Natural killer cell (primary cell): ENCODE data around the gene MAN1A1. TPM values are rescaled to one million over a fixed set of nuclear protein-coding genes. Genes with fewer than 3 reads are reported as not detected.

Experiments
- ATAC-seq, 3 donors: fragments of 150-1000 bp in 2 of 3; fragments of 200-7000 bp in 1 of 3; cut with Tn5 transposase; 1 replicate in 1 of 3; 2 replicates in 2 of 3; pipeline ENCODE4 v1.10.0; 2021; ENCODE audit warnings: mild to moderate bottlenecking in 2 of 3, moderate library complexity in 2 of 3
- DNase-seq, 2 donors: peaks; one replicate each; pipeline versions ENCODE4 v3.0.0 to v3.0.0-alpha.2; 2013 to 2021; ENCODE audit warnings: mixed read lengths in 1 of 2
- H3K27ac ChIP-seq: one replicate; pipeline ENCODE4 v1.5.1; 2013; ENCODE audit warnings: mild to moderate bottlenecking, low read length
- H3K27me3 ChIP-seq: one replicate; pipeline ENCODE4 v1.6.1; 2013; ENCODE audit warnings: low read length; ENCODE audit not compliant: control insufficient read depth, insufficient read depth
- H3K36me3 ChIP-seq: one replicate; pipeline ENCODE4 v1.6.1; 2013; ENCODE audit warnings: low read length; ENCODE audit not compliant: control insufficient read depth, insufficient read depth
- H3K4me1 ChIP-seq: one replicate; pipeline ENCODE4 v1.6.1; 2013; ENCODE audit warnings: low read length; ENCODE audit not compliant: control insufficient read depth, insufficient read depth
- H3K4me3 ChIP-seq: one replicate; pipeline ENCODE4 v1.5.1; 2013; ENCODE audit warnings: low read length
- H3K9me3 ChIP-seq: one replicate; pipeline ENCODE4 v1.6.1; 2013; ENCODE audit warnings: low read length; ENCODE audit not compliant: control insufficient read depth, insufficient read depth
- H3K27ac Mint-ChIP-seq, 2 donors: one replicate each; pipeline ENCODE4 v1.8.0; 2022; ENCODE audit warnings: mild to moderate bottlenecking in 2 of 2, mixed read lengths in 2 of 2, moderate library complexity in 1 of 2
- H3K27me3 Mint-ChIP-seq, 2 donors: one replicate each; pipeline ENCODE4 v1.8.0; 2022; ENCODE audit warnings: low read depth in 2 of 2, mixed read lengths in 2 of 2
- H3K36me3 Mint-ChIP-seq: one replicate; pipeline ENCODE4 v1.8.0; 2022; ENCODE audit warnings: mixed read lengths
- H3K4me1 Mint-ChIP-seq, 2 donors: one replicate each; pipeline ENCODE4 v1.8.0; 2022; ENCODE audit warnings: mixed read lengths in 2 of 2
- H3K4me3 Mint-ChIP-seq: one replicate; pipeline ENCODE4 v1.8.0; 2022; ENCODE audit warnings: mild to moderate bottlenecking, moderate library complexity, mixed read lengths
- H3K9me3 Mint-ChIP-seq, 2 donors: one replicate each; pipeline ENCODE4 v1.8.0; 2022; ENCODE audit warnings: mixed read lengths in 2 of 2
- CTCF ChIP-seq: fragments of 200-600 bp; IDR thresholded peaks from one replicate; pipeline ENCODE4 v1.8.0; 2022; ENCODE audit warnings: antibody characterized with exemption
- WGBS: methylation state at CpG from one replicate; pipeline ENCODE4 v1.1.7; 2013; ENCODE audit warnings: missing lambda C conversion rate; ENCODE audit not compliant: insufficient coverage; 5-methylcytosine and 5-hydroxymethylcytosine counted together
- intact Hi-C: fragments of 100-400 bp; cut with micrococcal nuclease; formaldehyde crosslinking; loops from one replicate; pipeline ENCODE4 v1.14.2; 2022
- total RNA-seq, 4 donors: library from RNA; stranded (reverse); fragments of 120-200 nt in 1 of 4; gene quantifications; one replicate each; pipeline versions ENCODE4 v1.2.3 to v1.2.4, GENCODE V29; 2013 to 2022

Gene MAN1A1
- 10 to 100 TPM; 45.6 to 54.6 (median 53.6) TPM for total RNA-seq
- 77.4 TPM for total RNA-seq (2013)

GRCh38 chr6:119349361-119350201 lies at the start of gene MAN1A1:
TSS of gene MAN1A1 (minus strand) at chr6:119349761. CDS start at chr6:119349065, 696 bp downstream.
- Mint-ChIP-seq H3K27ac (peak within 1 kb of the TSS; percentile 88 to 94), H3K27me3 (no peaks in the 10 kb centered on the region), H3K9me3 (no peaks in the 10 kb centered on the region), H3K4me1 (peaks cover 46 to 47% of the 10 kb centered on the region in 2 donors), H3K4me3 (peak within 1 kb of the TSS; percentile 93), H3K36me3 (no peaks in the 10 kb centered on the region)
- DNase-seq (peak; percentile 93 to 94), ATAC-seq (peak; percentile 85 to 96 (median 90))
- under 1% methylated on average over 103 of the region's 103 CpGs for WGBS
- no peaks in the 10 kb centered on the region for H3K27me3 ChIP-seq
- H3K27ac ChIP-seq, result peak within 1 kb of the TSS; percentile 91
- H3K4me3 ChIP-seq, result peak within 1 kb of the TSS; percentile 80
- intact Hi-C loops, result loop anchor here (5.0 kb wide), 1 partner anchor 457 kb away; the partner anchor contains the start of gene ASF1A
- no peak for TF ChIP-seq CTCF
- H3K36me3 ChIP-seq, result no peaks in the 10 kb centered on the region
- peaks cover 12% of the 10 kb centered on the region for H3K4me1 ChIP-seq
- no peaks in the 10 kb centered on the region for H3K9me3 ChIP-seq

DNA sequence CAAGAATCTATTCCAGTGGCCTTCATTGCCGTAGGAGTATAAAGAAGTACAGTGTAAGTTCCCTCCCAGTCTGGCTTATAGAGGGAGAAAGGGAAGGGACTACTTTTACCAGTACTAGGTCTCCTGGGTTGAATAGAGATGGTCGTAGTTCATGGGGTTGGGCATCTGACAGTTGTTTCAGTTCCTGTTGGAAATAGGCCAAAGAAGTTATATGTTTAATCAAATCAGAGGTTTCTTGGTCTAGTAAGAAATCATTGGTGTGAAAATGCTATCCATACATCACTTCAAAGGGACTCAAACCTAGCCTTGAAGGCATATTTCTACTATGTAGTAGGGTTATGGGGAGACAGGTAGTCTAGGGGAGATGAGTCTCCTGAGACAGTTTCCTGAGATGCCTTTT lies 45.6 kb upstream of the MAN1A1 start:
- Histone ChIP-seq H3K4me1 (no peaks in the 10 kb centered on the region), H3K27ac (no peak overlapping the region), H3K36me3 (no peaks in the 10 kb centered on the region), H3K4me3 (no peak overlapping the region), H3K9me3 (no peaks in the 10 kb centered on the region), H3K27me3 (no peaks in the 10 kb centered on the region)
- no peaks in the 10 kb centered on the region for H3K27me3 Mint-ChIP-seq
- no peak overlapping the region for H3K27ac Mint-ChIP-seq
- ATAC-seq (no peak), DNase-seq (no peak)
- H3K9me3 Mint-ChIP-seq, result peaks cover 0 to 4% of the 10 kb centered on the region in 2 donors
- WGBS, result 74% methylated on average over 2 of the region's 2 CpGs
- no peak overlapping the region for H3K4me3 Mint-ChIP-seq
- intact Hi-C loops, result no loop called here
- peaks cover 0 to 9% of the 10 kb centered on the region in 2 donors for H3K4me1 Mint-ChIP-seq
- TF ChIP-seq CTCF, result no peak
- no peaks in the 10 kb centered on the region for H3K36me3 Mint-ChIP-seq

DNA sequence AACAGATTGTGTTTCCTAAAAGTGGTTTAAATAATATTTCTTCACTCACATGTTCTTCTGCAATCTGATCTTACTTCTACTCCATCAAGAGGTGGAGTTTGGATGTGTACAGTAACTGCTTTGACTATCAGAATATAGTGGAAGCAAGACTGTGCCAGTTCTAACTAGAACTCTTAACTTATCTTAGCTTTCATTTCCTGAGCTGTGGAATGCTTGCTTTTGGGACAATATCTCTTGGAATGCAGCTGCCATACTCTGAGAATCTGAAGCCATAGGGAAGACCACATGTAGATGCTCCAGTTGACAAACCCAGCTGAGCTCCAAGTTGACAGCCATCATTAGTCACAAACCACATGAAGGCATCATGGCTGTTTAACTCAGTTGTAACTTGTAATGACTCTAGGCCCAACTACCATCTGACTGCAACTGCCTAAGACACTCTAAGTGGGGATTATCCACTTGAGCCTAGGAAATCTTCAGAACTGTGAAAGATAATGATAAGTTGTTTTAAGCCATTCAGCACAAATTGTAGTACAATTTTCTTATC lies 40.8 kb upstream of the MAN1A1 start:
- Mint-ChIP-seq H3K27ac (no peak overlapping the region), H3K4me1 (peaks cover 0 to 9% of the 10 kb centered on the region in 2 donors), H3K4me3 (no peak overlapping the region), H3K27me3 (no peaks in the 10 kb centered on the region), H3K36me3 (peaks cover 16% of the 10 kb centered on the region), H3K9me3 (peaks cover 2 to 5% of the 10 kb centered on the region in 2 donors)
- no peak for TF ChIP-seq CTCF
- Histone ChIP-seq H3K4me3 (no peak overlapping the region), H3K27me3 (no peaks in the 10 kb centered on the region), H3K36me3 (no peaks in the 10 kb centered on the region), H3K4me1 (no peaks in the 10 kb centered on the region), H3K9me3 (no peaks in the 10 kb centered on the region), H3K27ac (no peak overlapping the region)
- intact Hi-C loops, result no loop called here
- ATAC-seq, result no peak
- DNase-seq, result no peak
